HepG2 (cell line): ENCODE measurements around the gene TENT4B.

ENCODE experiments used
- ARNT ChIP-seq: fragments of 450-650 bp; IDR thresholded peaks from 2 replicates; pipeline ENCODE4 v1.6.1; 2017
- CTCF ChIP-seq: sonication (generic); formaldehyde crosslinking; IDR thresholded peaks from 2 replicates; pipeline ENCODE4 v1.5.0; 2020; ENCODE audit warnings: mild to moderate bottlenecking, missing genetic modification reagents, moderate library complexity
- EP300 ChIP-seq, 3 experiments: sonication (generic) in 1 of 3; formaldehyde crosslinking in 1 of 3; IDR thresholded peaks; 2 replicates each; pipeline versions ENCODE4 v1.5.1 to v1.6.1; 2011 to 2020; ENCODE audit warnings: low read depth in 2 of 3, low read length in 2 of 3, borderline replicate concordance in 1 of 3, improper control_type of control experiment in 1 of 3, mild to moderate bottlenecking in 1 of 3, missing genetic modification reagents in 1 of 3, moderate library complexity in 1 of 3
- FOXP1 ChIP-seq, 2 experiments: fragments of 450-650 bp in 1 of 2; IDR thresholded peaks; 2 replicates each; pipeline ENCODE4 v1.6.1; 2017 to 2018; ENCODE audit warnings: antibody characterized with exemption in 1 of 2
- MATR3 ChIP-seq: sonication (generic); formaldehyde crosslinking; IDR thresholded peaks from 2 replicates; pipeline ENCODE4 v1.4.0; 2020; ENCODE audit warnings: missing genetic modification reagents
- PHB2 ChIP-seq: fragments of 450-650 bp; IDR thresholded peaks from 2 replicates; pipeline ENCODE4 v1.6.1; 2018; ENCODE audit not compliant: partially characterized antibody
- POLR2A ChIP-seq, 2 experiments: IDR thresholded peaks; 2 replicates each; pipeline ENCODE4 v1.6.1; 2011; ENCODE audit warnings: low read depth in 2 of 2, low read length in 2 of 2, mild to moderate bottlenecking in 1 of 2, moderate library complexity in 1 of 2; ENCODE audit not compliant: insufficient read depth in 1 of 2
- PRDM15 ChIP-seq: sonication (generic); formaldehyde crosslinking; IDR thresholded peaks from 2 replicates; pipeline ENCODE4 v1.4.0; 2020; ENCODE audit warnings: missing genetic modification reagents
- THAP9 ChIP-seq: sonication (generic); formaldehyde crosslinking; IDR thresholded peaks from 2 replicates; pipeline ENCODE4; 2020; ENCODE audit warnings: missing genetic modification reagents, mild to moderate bottlenecking, borderline replicate concordance

- no peak for TF ChIP-seq POLR2A (IDR thresholded peaks at IDR 0.05; ENCODE audit: insufficient read depth in 1 of 2, low read depth in 2 of 2, low read length in 2 of 2)
- TF ChIP-seq ARNT: no peak
- no peak for TF ChIP-seq FOXP1 (IDR thresholded peaks at IDR 0.05)
- TF ChIP-seq FOXP1 (CRISPR knock-in tag; IDR thresholded peaks at IDR 0.05): no peak
- TF ChIP-seq THAP9 (CRISPR knock-in tag): no peak
- TF ChIP-seq EP300 (IDR thresholded peaks at IDR 0.05; ENCODE audit: low read depth in 2 of 2, low read length in 2 of 2): no peak
- TF ChIP-seq EP300 (CRISPR knock-in tag; IDR thresholded peaks at IDR 0.05; ENCODE audit: borderline replicate concordance): no peak
- TF ChIP-seq PHB2: no peak
- TF ChIP-seq PRDM15 (CRISPR knock-in tag): no peak
- no peak for TF ChIP-seq MATR3 (CRISPR knock-in tag)
- no peak for TF ChIP-seq CTCF
Observed at GRCh38 chr16:50216231-50216630, 63.1 kb downstream of the TENT4B start.
